NCI-H2196 (cell line): Measurements from ENCODE around the gene CDIPT.
"Not testable (repeated sequence)": the region's sequence is repeated elsewhere in the genome, so short reads cannot be mapped to it uniquely, and the experiment has no call there.

ENCODE experiments used
- DNase-seq: peaks from one replicate; lab custom pipeline; 2025; ENCODE audit not compliant: unreplicated experiment; lab: John Stamatoyannopoulos, UW

CDIPT gene

DNA sequence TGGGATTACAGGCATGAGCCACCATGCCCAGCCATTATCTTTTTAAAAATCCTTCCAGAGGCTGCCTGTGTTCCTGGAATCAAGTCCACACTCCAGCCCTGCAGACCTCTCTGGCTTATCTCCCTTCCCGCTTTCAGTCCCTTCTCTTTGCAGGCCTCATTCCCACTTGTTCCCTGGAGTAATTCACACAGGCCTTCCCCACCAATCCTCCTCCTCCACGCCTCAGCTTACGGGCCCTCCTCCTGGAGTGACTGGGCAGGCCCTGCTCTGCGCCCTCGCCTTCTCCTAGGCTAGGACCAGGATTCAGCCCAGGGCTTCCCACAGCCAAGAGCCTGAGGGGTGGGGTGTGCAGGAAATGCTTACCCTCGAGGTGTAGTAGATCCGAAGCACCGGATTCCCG lies 2.8 kb downstream of the CDIPT start:
- no peak for DNase-seq

DNA sequence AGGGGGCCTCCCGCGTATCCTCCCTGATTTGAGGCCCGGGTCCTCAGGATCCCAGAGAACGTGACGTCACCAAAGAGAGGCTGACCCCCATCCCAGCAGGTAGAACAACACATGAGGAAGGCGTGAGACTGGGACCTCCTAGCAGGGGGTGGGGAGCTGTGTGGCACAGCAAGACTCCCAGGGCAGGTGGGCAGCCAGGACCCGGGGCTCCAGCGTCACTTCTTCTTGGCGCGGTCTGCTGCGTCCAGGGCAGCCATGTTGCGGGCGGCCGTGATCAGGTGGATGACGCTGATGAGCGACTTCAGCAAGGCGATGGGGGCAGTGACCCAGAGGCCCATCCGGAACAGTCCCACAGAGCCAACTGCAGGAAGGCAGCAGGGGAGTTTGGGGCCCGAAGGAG lies 4.1 kb downstream of the CDIPT start:
- no peak for DNase-seq

DNA sequence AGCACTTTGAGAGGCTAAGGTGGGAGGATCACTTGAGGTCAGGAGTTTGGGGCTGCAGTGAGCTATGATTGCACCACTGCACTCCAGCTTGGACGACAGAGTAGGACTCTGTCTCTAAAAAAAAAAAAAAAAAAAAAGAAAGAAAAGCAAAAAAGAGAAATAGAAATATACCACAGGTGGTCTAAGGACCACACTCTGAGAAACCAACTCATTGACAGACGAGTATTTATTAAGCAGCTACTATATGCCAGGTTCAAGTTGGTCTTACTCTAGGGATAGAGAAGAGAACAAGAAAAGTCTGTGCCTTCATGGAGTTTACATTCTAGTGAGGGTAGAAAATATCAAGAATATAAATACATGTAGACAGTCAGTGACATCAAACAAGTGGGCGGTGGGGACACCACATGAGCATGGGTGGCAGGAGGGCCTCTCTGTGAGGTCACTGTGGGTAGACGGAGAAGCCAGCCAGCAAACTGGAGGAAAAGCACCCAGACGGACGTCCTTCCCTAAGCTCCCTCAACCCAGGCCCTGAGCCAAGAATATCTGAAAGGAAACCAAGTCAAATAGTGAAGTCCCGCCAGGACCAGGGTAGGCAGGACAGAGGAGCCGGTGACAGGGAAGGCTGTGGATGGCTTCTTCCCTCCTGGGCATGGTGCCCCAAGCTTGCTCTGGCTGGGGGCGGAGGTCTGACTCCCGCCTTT lies 4.7 kb downstream of the CDIPT start:
- DNase-seq = no peak

DNA sequence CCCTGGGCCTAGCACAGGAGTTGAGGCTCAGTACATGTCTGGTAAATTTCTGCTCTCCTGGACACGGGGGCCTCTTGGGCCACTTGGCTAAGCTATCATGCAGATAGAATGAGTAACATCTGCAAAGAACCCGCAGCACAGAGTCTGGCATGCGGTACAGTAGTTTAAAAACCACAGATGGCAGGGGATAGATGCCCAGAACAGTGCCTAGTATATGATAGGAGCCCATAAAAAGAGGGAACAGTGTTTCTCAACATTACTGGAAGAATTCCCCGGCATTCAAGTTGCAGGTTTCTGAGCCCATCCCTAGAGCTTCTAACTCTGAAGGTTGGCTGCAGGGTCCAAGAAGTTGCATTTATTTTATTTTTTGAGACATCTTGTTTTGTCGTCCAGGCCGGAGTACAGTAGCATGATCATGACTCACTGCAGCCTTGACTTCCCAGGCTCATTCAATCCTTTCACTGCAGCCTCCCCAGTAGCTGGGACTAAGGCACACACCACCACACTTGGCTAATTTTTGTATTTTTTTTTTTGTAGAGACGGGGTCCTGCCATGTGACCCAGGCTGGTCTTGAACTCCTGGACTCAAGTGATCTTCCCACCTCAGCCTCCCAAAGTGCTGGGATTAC lies 5.8 kb downstream of the CDIPT start:
- DNase-seq = no peak

DNA sequence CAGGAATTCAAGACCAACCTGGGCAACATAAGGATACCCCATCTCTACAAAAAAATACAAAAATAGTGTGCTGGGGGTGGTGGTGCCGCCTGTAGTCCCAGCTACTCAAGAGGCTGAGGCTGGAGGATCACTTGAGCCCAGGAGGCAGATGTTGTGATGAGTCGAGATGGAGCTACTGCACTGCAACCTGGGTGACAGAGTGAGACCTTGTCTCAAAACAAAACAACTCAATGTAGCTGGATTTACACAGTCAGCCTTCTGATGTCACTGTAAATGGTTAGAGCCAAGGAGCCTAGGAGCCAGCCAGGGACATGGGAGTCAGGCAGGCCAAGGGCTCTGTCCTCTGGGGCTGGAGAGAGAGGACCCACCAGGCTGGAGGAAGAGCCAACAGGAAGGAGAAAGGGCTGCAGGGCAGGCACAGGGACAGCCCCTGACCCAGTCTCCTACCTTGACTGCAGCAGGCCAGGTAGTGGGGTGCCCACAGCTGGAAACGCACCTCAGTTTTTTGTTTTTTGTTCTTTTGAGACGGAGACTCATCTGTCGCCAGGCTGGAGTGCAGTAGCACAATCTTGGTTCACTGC lies 8.4 kb downstream of the CDIPT start:
- no peak for DNase-seq

DNA sequence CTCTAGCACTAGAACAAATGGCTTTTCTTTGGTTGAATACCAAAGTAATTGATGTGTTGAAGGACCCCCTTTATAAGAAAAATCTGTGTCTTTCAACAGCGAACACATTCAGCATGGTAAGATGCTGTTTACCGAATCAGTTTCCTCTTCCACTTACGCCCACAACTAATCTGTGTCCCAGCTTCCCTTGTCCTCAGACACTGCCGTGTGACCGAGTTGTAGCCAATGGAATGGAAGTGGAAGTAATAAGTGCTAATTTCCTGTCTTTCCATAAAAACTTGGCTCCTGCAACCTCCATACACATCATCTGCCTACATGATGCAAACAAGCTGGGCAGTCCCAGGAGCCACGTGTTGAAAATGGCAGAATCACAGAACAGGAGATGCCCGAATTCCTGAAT lies 10.4 kb downstream of the CDIPT start:
- no peak for DNase-seq

DNA sequence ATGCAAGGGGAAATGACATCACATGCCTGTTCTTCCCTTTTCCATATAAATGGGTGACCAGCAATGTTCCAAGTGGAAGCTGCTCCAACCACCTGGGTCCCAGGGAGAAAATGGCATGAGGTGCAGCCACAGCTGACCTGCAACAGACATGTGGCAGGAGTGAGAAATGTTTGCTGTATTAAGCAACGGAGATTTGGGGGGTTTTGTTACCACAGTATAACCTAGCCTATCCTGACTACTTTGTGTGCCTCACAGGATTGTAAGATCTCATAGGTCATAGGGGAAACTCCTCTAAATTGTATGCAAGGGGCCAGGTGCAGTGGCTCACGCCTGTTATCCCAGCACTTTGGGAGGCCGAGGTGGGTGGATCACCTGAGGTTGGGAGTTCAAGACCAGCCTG lies 12.0 kb downstream of the CDIPT start:
- no peak for DNase-seq

DNA sequence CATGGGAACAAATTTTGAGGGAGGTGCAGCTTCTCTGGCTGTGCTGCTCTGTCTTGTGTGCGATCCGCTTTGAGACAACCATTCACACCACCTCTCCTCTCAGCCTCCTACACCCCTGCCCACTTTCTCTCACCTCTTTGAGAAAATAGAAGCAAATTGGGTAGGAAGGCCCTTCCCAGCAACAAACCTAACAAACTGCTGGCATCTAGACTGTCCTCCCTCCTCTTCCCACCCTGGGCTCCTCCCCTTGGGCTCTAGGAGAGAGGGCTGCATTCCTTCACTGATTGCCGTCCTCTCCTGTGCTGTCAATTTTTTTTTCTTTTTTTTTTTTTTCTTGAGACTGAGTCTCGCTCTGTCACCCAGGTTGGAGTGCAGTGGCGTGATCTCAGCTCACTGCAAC lies 13.5 kb downstream of the CDIPT start:
- no peak for DNase-seq

DNA sequence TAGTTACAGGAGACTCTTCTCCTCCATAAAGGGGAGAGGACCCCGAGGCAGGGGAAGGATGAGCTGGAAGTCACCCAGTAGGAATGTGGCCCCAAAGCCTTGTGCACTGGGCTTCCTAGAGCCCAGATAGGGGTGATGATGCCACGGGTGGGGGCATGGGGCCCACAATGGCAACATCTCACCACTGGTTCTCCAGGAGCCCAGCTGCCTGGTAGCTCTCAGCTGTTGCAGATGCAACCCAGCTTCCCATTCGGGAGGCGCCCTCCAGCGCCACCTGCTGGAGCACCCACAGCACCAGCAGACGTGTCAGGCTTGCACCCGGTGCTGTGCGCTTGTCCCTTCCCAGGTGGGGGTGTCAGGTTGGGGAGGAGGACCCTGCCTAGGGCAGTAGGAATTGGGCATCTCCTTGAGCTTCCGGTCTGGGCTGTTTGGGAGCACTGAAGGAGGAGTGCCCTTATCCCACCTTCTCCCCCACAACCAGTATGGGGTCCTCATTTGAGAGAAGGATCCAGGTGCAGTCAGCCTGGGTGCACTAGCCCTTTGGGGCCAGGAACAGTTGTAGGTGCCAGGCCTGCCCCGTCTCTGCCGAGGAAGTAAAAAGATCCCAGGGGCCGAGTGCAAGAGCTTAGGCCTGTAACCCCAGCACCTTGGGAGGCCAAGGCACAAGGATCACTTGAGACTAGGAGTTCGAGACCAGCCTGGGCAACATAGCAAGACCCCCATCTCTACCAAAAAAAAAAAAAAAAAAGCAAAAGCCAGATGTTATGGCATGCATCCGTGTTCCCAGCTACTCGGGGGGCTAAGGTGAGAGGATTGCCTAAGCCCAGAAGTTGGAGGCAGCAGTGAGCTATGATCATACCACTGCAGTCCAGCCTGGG lies 14.4 kb downstream of the CDIPT start:
- DNase-seq = peak; percentile 80

DNA sequence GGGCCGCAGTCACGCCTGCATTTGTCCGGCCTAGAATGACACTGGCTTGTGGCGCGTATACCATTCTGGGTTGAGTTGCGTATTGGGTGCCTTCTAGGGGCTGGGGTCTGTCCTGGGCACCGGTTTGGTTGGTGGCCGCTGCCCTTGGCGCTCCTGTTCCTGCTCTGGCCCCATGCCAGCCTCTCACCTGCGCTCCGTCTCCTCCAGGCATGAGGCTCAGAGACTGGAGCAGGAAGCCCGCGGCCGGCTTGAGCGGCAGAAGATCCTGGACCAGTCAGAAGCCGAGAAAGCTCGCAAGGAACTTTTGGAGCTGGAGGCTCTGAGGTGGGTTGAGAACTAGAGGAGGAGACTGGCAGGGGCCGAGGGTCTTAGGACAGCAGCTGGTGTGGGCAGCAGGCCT lies 17.4 kb downstream of the CDIPT start:
- no peak for DNase-seq

DNA sequence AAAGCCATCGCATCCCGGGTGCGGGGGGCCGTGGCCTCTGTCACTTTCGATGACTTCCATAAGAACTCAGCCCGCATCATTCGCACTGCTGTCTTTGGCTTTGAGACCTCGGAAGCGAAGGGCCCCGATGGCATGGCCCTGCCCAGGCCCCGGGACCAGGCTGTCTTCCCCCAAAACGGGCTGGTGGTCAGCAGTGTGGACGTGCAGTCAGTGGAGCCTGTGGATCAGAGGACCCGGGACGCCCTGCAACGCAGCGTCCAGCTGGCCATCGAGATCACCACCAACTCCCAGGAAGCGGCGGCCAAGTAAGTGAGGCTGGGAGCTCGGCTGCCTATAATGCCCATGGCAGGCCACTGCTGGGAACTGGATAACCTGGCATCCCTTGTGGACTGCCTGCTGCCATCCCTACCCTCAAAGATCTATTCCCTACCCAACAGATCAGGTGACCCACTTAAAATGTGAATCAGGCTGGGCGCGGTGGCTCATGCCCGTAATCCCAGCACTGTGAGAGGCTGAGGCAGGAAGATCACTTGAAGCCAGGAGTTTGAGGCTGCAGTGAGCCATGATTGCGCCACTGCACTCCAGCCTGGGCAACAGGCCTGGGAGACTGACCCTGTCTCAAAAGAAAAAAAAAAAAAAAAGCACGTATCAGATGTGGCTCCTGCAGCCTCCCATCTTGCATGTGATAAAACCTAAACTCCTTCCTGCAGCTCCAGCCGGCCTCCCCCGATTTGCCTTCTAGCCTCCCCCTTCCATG lies 18.3 kb downstream of the CDIPT start:
- no peak for DNase-seq

DNA sequence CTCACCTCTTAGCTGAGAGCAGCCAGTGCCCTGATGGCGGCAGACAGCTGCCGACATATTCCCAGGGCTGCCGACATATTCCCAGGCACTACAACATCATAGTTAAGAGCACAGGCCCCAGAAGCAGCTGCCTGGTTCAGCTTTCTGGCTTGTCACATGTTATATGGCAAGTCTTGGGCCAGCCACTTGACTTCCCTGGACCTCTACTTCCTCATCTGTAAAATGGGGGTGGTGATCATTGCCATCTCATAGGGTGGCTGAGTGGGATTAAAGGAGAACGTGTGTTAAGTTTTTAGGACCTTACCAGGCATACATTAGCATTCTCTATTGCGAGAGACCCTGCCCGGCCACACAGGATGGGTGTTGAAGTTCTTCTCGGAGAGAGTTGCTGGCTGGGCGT lies 19.1 kb downstream of the CDIPT start:
- no peak for DNase-seq

DNA sequence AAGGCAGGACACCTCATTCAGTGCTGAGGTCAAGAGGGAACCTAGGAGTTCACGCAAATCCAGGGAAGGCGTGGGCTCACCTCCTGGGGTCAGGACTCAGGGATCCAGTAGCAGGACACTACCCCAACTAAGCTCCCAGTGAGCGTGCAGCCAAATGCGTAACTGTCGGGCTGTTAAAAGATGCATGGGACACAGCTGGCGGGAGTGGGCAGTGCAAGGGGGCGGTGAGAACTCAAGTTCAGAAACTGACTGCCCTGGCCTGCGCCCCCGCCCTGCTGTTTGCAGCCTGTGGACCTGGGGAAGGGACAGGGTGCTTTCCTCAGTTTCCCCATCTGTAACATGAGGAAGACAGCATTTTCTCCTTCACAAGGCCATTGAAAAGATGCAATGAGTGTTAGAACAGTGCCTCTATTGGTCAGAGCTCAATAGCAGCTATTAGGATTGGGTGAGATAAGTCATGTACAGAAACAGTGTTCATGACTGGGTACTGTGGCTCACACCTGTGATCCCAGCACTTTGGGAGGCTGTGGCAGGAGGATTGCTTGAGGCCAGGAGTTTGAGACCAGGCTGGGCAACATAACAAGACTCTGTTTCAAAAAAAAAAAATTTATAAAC lies 20.2 kb downstream of the CDIPT start:
- no peak for DNase-seq

DNA sequence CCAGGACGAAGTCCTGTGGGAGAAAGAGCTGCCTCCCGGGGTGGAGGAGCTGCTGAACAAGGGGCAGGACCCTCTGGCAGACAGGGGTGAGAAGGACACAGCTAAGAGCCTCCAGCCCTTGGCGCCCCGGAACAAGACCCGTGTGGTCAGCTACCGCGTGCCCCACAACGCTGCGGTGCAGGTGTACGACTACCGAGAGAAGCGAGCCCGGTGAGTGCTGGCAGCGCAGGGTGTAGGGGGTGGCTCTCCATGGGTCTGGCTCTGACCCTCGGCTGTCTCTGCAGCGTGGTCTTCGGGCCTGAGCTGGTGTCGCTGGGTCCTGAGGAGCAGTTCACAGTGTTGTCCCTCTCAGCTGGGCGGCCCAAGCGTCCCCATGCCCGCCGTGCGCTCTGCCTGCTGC lies 21.4 kb downstream of the CDIPT start:
- DNase-seq = no peak

DNA sequence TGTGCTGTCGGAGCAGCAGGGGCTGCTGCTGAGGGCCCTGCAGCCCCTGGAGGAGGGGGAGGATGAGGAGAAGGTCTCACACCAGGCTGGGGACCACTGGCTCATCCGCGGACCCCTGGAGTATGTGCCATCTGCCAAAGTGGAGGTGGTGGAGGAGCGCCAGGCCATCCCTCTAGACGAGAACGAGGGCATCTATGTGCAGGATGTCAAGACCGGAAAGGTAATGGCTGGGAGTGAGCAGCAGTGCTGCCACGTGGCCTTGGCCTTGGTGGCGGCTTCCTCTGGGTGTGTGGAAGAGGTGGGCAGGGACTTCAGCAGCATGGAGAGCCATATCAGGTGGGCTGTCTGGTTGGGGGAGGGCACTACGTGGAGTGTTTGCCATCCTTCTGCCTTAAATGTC lies 22.8 kb downstream of the CDIPT start:
- no peak for DNase-seq

DNA sequence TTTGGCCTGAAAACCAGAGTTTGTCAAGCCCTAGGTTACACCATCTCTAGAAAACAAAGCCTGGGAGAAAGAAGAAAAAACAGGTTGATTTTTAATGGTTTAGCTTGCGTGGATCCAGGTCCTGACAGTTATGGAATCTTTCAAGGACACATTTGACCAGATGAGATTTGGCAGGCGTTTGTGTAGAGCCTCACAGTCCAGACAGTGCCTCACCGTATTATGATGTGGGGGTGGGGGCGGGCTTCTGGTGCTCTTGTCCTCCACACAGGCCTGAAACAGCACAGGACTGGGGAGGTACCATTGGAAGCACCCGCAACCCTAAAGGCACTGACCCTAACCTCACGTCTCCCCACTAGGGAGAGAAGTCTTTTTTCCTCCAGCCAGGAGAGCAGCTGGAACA lies 23.2 kb downstream of the CDIPT start:
- DNase-seq = no peak

DNA sequence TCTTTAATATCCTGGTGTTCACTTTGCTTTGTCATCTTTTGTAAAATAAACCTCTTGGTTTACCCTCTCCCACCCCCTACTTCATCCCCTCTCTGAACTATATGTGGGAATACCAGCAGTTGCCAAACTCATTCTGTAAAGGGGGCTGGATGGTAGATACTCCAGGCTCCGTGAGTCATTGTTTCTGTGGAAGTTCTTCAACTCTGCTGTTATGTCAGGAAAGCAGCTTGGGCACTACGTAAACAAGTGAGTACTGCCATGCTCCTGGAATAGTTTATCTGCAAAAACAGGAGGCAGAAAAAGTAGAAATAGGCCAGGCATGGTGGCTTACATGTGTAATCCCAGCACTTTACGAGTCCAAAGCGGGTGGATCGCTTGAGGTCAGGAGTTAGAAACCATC lies 25.2 kb downstream of the CDIPT start:
- no peak for DNase-seq

DNA sequence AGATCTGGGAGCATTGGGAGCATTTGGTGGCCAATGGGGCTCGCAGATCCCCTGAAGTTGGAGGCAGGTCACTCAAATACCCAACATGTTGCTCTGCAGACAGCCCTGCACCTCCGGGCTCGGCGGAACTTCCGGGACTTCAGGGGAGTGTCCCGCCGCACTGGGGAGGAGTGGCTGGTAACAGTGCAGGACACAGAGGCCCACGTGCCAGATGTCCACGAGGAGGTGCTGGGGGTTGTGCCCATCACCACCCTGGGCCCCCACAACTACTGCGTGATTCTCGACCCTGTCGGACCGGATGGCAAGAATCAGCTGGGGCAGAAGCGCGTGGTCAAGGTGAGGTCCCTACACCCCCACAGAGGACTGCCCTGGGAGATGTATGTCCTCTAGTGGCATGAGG lies 26.4 kb downstream of the CDIPT start:
- no peak for DNase-seq

DNA sequence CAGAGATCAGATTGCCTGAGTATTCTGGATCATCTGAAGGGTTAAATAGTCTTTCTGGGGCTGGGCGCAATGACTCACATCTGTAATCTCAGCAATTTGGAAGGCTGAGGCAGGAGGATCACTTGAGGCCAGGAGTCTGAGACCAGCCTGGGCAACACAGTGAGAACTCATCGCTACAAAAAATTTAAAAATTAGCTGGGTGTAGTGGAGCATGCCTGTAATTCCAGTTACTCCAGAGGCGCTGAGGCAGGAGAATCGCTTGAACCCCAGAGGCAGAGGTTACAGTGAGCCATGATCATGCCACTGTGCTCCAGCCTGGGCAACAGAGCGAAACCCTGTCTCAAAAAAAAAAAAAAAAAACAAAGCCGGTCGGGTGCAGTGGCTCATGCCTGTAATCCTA lies 27.1 kb downstream of the CDIPT start:
- no peak for DNase-seq

DNA sequence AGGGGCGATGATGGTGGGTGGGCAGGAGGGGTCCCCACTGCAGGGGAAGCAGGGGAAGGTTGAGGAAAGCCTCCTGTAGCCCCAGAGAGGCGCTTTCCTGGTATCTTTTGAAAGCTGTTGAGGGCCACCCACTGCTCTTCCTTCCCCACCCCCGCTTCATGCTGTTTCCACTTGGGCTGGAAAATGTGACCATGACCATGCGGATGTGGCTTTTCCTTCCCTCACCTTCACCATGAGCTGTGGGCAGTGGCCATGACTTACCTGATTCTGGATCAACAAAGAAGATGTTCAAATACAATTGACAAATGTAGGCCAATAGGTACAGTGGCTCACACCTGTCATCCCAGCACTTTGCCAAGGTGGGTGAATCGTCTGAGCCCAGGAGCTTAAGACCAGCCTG lies 28.9 kb downstream of the CDIPT start:
- DNase-seq = no peak

DNA sequence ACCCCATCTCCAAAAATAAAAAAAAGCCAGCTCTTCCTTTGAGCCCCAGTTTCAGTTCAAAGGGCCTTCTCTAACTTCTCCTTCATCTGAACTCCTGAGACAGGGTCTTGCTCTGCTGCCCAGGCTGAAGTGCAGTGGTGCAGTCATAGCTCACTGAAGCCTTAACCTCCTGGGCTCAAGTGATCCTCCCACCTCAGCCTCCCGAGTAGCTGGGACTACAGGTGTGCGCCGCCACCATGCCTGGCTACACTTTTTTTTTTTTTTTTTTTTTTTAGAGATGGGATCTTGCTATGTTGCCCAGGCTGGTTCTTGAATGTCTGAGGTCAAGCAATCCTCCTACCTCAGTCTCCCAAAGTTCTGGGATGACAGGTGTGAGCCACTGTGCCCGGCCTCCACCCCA lies 29.8 kb downstream of the CDIPT start:
- not testable (repeated sequence) for DNase-seq
